Heart left ventricle (tissue), 16 donors: ENCODE measurements around the gene STXBP5. TPM values are rescaled to one million over a fixed set of nuclear protein-coding genes. Genes with fewer than 3 reads are reported as not detected.
A peak's percentile ranks its signal among the peaks of the same experiment; 100 is the strongest.

ENCODE experiments used
- ATAC-seq, 4 donors: fragments of 200-7000 bp; cut with Tn5 transposase; one replicate each; pipeline ENCODE4 v1.9.1; 2020 to 2022; ENCODE audit warnings: moderate library complexity in 4 of 4, mild to moderate bottlenecking in 3 of 4, moderate number of reproducible peaks in 1 of 4
- DNase-seq, 5 donors: peaks; one replicate each; pipeline ENCODE4 v3.0.0-alpha.2; 2020
- H3K27ac ChIP-seq, 12 donors: fragments of 200-600 bp; sonication (generic) in 4 of 12; one replicate each; pipeline versions ENCODE4 v1.5.0 to v1.8.0; 2016 to 2022; ENCODE audit warnings: mild to moderate bottlenecking in 2 of 12
- H3K27me3 ChIP-seq, 9 donors: fragments of 200-600 bp; sonication (generic) in 2 of 9; one replicate each; pipeline versions ENCODE4 v1.5.1 to v1.8.0; 2016 to 2022; ENCODE audit warnings: mild to moderate bottlenecking in 3 of 9
- H3K36me3 ChIP-seq, 9 donors: fragments of 200-600 bp; sonication (generic) in 2 of 9; one replicate each; pipeline versions ENCODE4 v1.5.0 to v1.8.0; 2018 to 2022; ENCODE audit warnings: mild to moderate bottlenecking in 2 of 9
- H3K4me1 ChIP-seq, 12 donors: fragments of 200-600 bp; sonication (generic) in 4 of 12; one replicate each; pipeline versions ENCODE4 v1.5.0 to v1.8.0; 2016 to 2022; ENCODE audit warnings: mild to moderate bottlenecking in 3 of 12
- H3K4me3 ChIP-seq, 12 donors: fragments of 200-600 bp; sonication (generic) in 4 of 12; one replicate each; pipeline versions ENCODE4 v1.5.0 to v1.8.0; 2017 to 2022; ENCODE audit warnings: mild to moderate bottlenecking in 9 of 12, moderate library complexity in 4 of 12
- H3K9me3 ChIP-seq, 12 donors: fragments of 200-600 bp; sonication (generic) in 4 of 12; one replicate each; pipeline versions ENCODE4 v1.5.0 to v1.8.0; 2016 to 2022; ENCODE audit warnings: mild to moderate bottlenecking in 1 of 12
- CTCF ChIP-seq, 12 donors: fragments of 200-600 bp; sonication (generic) in 4 of 12; IDR thresholded peaks; one replicate each; pipeline versions ENCODE4 v1.5.0 to v1.8.0; 2018 to 2022; ENCODE audit warnings: antibody characterized with exemption in 12 of 12, mild to moderate bottlenecking in 5 of 12
- POLR2A ChIP-seq, 2 donors: fragments of 450-650 bp; IDR thresholded peaks; one replicate each; pipeline ENCODE4 v1.6.1; 2017; ENCODE audit warnings: antibody characterized with exemption in 2 of 2, mild to moderate bottlenecking in 2 of 2, moderate library complexity in 2 of 2
- WGBS, 4 donors: extraction: QIAGEN DNeasy Blood & Tissue Kit in 2 of 4; methylation state at CpG; one replicate each; pipeline versions ENCODE4 v1.1.5 to v1.1.7; 2013 to 2018; 5-methylcytosine and 5-hydroxymethylcytosine counted together
- intact Hi-C, 10 donors: fragments of 100-400 bp; cut with DNase I; formaldehyde crosslinking; loops; one replicate each; pipeline versions ENCODE4 v1.11.1 to v1.14.2; 2022
- polyA plus RNA-seq, 2 donors: library from polyadenylated mRNA; stranded (reverse); fragments of 200-250 nt; gene quantifications; one replicate each; pipeline ENCODE4 v1.2.3, GENCODE V29; 2013
- total RNA-seq, 9 donors: library from RNA; depleted of rRNA in 2 of 9; stranded (reverse); fragments of >200 nt in 2 of 9; fragmentation: NEBNext Ultra II Directional in 3 of 9; extraction: Animal tissue kit (Norgen Biotek cat#: 25700) in 3 of 9; gene quantifications; one replicate each; pipeline versions ENCODE4 v1.1.0 to v1.2.4, GENCODE V29; 2016 to 2023
- donor health status: ischemic (EF 13 %, LVEDD 7.1; RV severe dilation, severe dysfunction).
- donor health status: healthy with polysubstance abuse.
- donor health status: DM: no; HTN: yes; CAD: no.
- donor health status: DM: no; HTN: no; CAD: no.
- donor health status: ischemic (EF 25% LVEDD 6.9; RV normal size, moderate dysfunction).
- donor health status: ischemic (EF 25% LVEDD 5.7; RV mildly dilated, moderate dysfunction).
- donor health status: healthy.
- donor health status: DM: yes; HTN: yes; CAD: no.
- donor health status: ischemic (EF 35%, LVEDD 5.7; RV mildly dilated, moderate dysfunction).
- donor health status: nonischemic (EF 11% LVEDD 7.7; RV severe dilation, severe dysfunction).
- donor health status: DM: yes; HTN: yes; CAD: no.
- donor health status: PGD.
- donor health status: ischemic (EF 29% LVEDD 5.4; RV normal size, mild dysfunction).
- donor health status: nonischemic (EF 23%, LVEDD 6.1; RV moderate dilation, normal function).

The STXBP5 gene
- total and polyA plus RNA-seq, 11 donors: 5.7 to 20.0 (median 14.1) TPM

GRCh38 chr6:147384737-147385710 lies 180.8 kb downstream of the STXBP5 start:
- H3K36me3 ChIP-seq: peaks cover 0 to 53% (median 31%) of the 10 kb centered on the region in 9 donors
- DNase-seq: no peak
- 85 to 88% (median 86%) methylated on average over 6 of the region's 6 CpGs for WGBS, 4 donors

DNA sequence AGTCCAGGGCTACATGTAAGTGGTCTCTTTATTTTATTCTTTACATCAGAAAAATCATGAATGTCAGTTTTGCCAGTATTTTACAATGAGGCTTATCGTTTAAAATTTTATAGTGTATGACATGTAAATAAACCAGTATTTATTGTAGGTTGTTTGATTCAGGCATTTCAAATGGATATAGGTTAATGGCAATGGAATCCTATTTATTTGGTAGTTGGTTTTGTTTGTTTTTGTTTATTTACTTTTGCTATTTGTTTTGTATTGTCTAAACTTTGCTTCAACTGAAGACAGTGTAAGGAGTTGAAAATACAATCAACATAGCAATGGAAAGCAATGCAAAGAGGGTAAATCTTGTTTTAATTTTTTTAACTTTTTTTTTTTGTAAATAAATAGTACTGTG lies 185.2 kb downstream of the STXBP5 start:
- DNase-seq (no peak), ATAC-seq (no peak)
- WGBS, 4 donors: 91 to 93% (median 93%) methylated on average over 1 of the region's 1 CpG
- Histone ChIP-seq H3K27ac (no peak overlapping the region), H3K4me3 (no peak overlapping the region), H3K27me3 (no peaks in the 10 kb centered on the region), H3K4me1 (no peaks in the 10 kb centered on the region), H3K36me3 (peaks cover 0 to 30% (median 10%) of the 10 kb centered on the region in 9 donors), H3K9me3 (no peaks in the 10 kb centered on the region)
- TF ChIP-seq CTCF (IDR thresholded peaks at IDR 0.05) (no peak), POLR2A (IDR thresholded peaks at IDR 0.05) (no peak)
- intact Hi-C loops: loop anchor here in 1 of 10 donors (5.0 kb wide), 1 partner anchor 778 kb away; no protein-coding TSS in a partner anchor

More at GRCh38 chr6:147384737-147385710, 180.8 kb downstream of the STXBP5 start:
- Histone ChIP-seq H3K4me1 (no peaks in the 10 kb centered on the region), H3K27ac (no peak overlapping the region), H3K4me3 (no peak overlapping the region), H3K9me3 (no peaks in the 10 kb centered on the region), H3K27me3 (no peaks in the 10 kb centered on the region)
- TF ChIP-seq CTCF (IDR thresholded peaks at IDR 0.05): no peak
- no peak for TF ChIP-seq POLR2A (IDR thresholded peaks at IDR 0.05)
- intact Hi-C loops: loop anchor here in 1 of 10 donors (5.0 kb wide), 1 partner anchor 782 kb away; no protein-coding TSS in a partner anchor
- ATAC-seq: no peak

DNA sequence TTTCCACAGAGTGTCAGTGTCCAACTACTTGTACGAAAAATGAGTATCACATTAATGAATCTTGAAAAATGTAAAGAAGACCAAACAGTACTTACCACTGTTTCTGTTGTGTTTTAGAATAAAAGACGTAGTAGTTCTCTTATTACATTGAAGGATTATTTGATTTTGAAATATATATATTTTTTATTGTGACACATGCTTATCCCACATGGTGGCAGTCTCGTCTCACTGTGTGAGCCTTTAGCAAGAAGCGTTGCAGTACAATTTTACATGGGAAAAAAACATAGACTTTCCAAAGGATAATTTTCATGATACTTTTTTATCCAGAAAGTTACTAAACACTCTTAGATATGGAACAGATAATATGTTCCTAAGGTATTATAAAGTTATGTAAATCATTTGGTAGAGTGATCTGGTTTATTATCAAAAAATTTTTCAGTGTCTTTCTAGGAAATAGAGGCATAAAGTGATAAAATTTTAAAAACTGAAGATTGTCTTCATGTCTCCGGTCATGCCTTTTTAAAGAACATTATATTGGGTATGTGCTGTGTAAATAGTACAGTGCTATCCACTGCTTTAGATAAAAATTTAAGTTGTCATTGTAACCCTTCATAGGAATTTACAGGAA lies 186.8 kb downstream of the STXBP5 start:
- TF ChIP-seq POLR2A (IDR thresholded peaks at IDR 0.05) (no peak), CTCF (IDR thresholded peaks at IDR 0.05) (peak in 11 of 12 donors; percentile 24 to 57 (median 38))
- intact Hi-C loops: loop anchor here in 4 of 10 donors (5.0 to 10.0 kb wide), 3 partner anchors 774 to 784 kb away; no protein-coding TSS in a partner anchor
- DNase-seq: no peak
- Histone ChIP-seq H3K27me3 (no peaks in the 10 kb centered on the region), H3K27ac (no peak overlapping the region), H3K4me3 (no peak overlapping the region), H3K4me1 (no peaks in the 10 kb centered on the region), H3K9me3 (no peaks in the 10 kb centered on the region), H3K36me3 (peaks cover 0 to 15% (median 0%) of the 10 kb centered on the region in 9 donors)
- WGBS, 4 donors: 59 to 69% (median 62%) methylated on average over 5 of the region's 5 CpGs
- ATAC-seq: no peak
